H1 (cell line): ENCODE data around the gene CANT1. TPM values are rescaled to one million over a fixed set of nuclear protein-coding genes. Genes with fewer than 3 reads are reported as not detected.

Experiments used
- CTCF ChIA-PET: fragments of 300-600 bp; sonication (Branson Sonifier 250); formaldehyde crosslinking; loops from one replicate; lab custom pipeline; 2021; ENCODE audit not compliant: partially characterized antibody; lab: Charles Lee
- POLR2A ChIA-PET: fragments of 300-600 bp; sonication (Branson Sonifier 250); formaldehyde crosslinking; loops from one replicate; lab custom pipeline; 2021; ENCODE audit warnings: inconsistent platforms; ENCODE audit not compliant: partially characterized antibody; lab: Charles Lee
- DNase-seq, 2 experiments: peaks; one replicate each; pipeline versions ENCODE4 v3.0.0 to v3.0.0-alpha.2; 2010 to 2022; ENCODE audit warnings: low spot score in 2 of 2, low read depth in 1 of 2, mixed read lengths in 1 of 2
- FAIRE-seq: peaks from 2 replicates; lab custom pipeline; 2011; peaks lifted over from hg19 to GRCh38; lab: Jason Lieb, UNC
- H2AFZ ChIP-seq: 2 replicates; pipeline ENCODE4 v1.8.1; 2012; ENCODE audit warnings: low read length, inconsistent platforms
- H2AK5ac ChIP-seq: 2 replicates; pipeline ENCODE4 v1.6.1; 2013; ENCODE audit warnings: low read depth, low read length
- H2BK120ac ChIP-seq: replicated peaks from 2 replicates; pipeline ENCODE3; 2013; ENCODE audit warnings: low read depth, low read length, inconsistent platforms
- H2BK12ac ChIP-seq: 2 replicates; pipeline ENCODE4 v1.6.1; 2013; ENCODE audit warnings: low read depth, low read length
- H2BK15ac ChIP-seq: 2 replicates; pipeline ENCODE4 v1.6.1; 2013; ENCODE audit warnings: low read length
- H2BK20ac ChIP-seq: 2 replicates; pipeline ENCODE4 v1.6.1; 2013; ENCODE audit warnings: low read length
- H2BK5ac ChIP-seq: 2 replicates; pipeline ENCODE4 v1.6.1; 2013; ENCODE audit warnings: low read depth, low read length
- H3K14ac ChIP-seq: 2 replicates; pipeline ENCODE4 v1.6.1; 2013; ENCODE audit warnings: inconsistent platforms; ENCODE audit not compliant: insufficient read length
- H3K18ac ChIP-seq: 2 replicates; pipeline ENCODE4 v1.6.1; 2013; ENCODE audit warnings: low read length; ENCODE audit errors: extremely low read depth
- H3K23ac ChIP-seq: 2 replicates; pipeline ENCODE4 v1.6.1; 2013; ENCODE audit warnings: inconsistent platforms; ENCODE audit not compliant: insufficient read length
- H3K23me2 ChIP-seq: 2 replicates; pipeline ENCODE4 v1.6.1; 2013; ENCODE audit warnings: low read depth, low read length
- H3K27ac ChIP-seq: 2 replicates; pipeline ENCODE4 v1.6.1; 2011; ENCODE audit warnings: low read depth, low read length, inconsistent platforms
- H3K27me3 ChIP-seq, 4 experiments: replicated peaks in 1 of 4; 1 replicate in 1 of 4; 2 replicates in 3 of 4; pipeline versions ENCODE4 v1.6.1 to v1.8.1; 2011 to 2013; ENCODE audit warnings: low read length in 3 of 4, mild to moderate bottlenecking in 3 of 4, inconsistent platforms in 2 of 4, mixed read lengths in 2 of 4, moderate library complexity in 1 of 4; ENCODE audit not compliant: control insufficient read depth in 3 of 4, insufficient read depth in 3 of 4; ENCODE audit errors: extremely low read depth in 1 of 4
- H3K36me3 ChIP-seq, 4 experiments: 2 replicates each; pipeline versions ENCODE4 v1.6.1 to v1.8.1; 2011 to 2013; ENCODE audit warnings: mild to moderate bottlenecking in 4 of 4, low read length in 3 of 4, moderate library complexity in 2 of 4, control low read depth in 1 of 4, inconsistent platforms in 1 of 4; ENCODE audit not compliant: insufficient read depth in 4 of 4, control insufficient read depth in 2 of 4
- H3K4ac ChIP-seq: replicated peaks from 2 replicates; pipeline ENCODE3; 2013; ENCODE audit warnings: low read length, low read depth, mixed read lengths, inconsistent platforms; ENCODE audit not compliant: insufficient read length
- H3K4me1 ChIP-seq, 4 experiments: replicated peaks in 1 of 4; 1 replicate in 1 of 4; 2 replicates in 3 of 4; pipeline versions ENCODE4 v1.6.1 to v1.8.1; 2011 to 2013; ENCODE audit warnings: low read length in 3 of 4, inconsistent platforms in 2 of 4, mixed read lengths in 1 of 4; ENCODE audit not compliant: insufficient read depth in 4 of 4, control insufficient read depth in 3 of 4
- H3K4me2 ChIP-seq, 2 experiments: 2 replicates each; pipeline versions ENCODE4 v1.6.1 to v1.8.1; 2011 to 2013; ENCODE audit warnings: low read depth in 2 of 2, low read length in 2 of 2, control low read depth in 1 of 2, inconsistent platforms in 1 of 2, mild to moderate bottlenecking in 1 of 2; ENCODE audit not compliant: insufficient read depth in 1 of 2
- H3K4me3 ChIP-seq, 4 experiments: fragments of 200-600, 300-600 bp in 1 of 4; sonication (generic), shearing (Covaris generic), sonication (Bioruptor Twin) in 1 of 4; 2 replicates each; pipeline versions ENCODE4 v1.5.1 to v1.8.1; 2011 to 2016; ENCODE audit warnings: low read length in 4 of 4, low read depth in 3 of 4, control low read depth in 2 of 4, inconsistent platforms in 2 of 4, mild to moderate bottlenecking in 2 of 4, mixed read lengths in 1 of 4, moderate library complexity in 1 of 4; ENCODE audit not compliant: insufficient read depth in 2 of 4; ENCODE audit errors: extremely low read depth in 1 of 4
- H3K56ac ChIP-seq: replicated peaks from 2 replicates; pipeline ENCODE3; 2013; ENCODE audit warnings: low read depth, mild to moderate bottlenecking, mixed read lengths, low read length, inconsistent platforms; ENCODE audit not compliant: insufficient read length
- H3K79me1 ChIP-seq: 2 replicates; pipeline ENCODE4 v1.6.1; 2013; ENCODE audit warnings: low read depth, low read length, control low read depth
- H3K79me2 ChIP-seq, 2 experiments: 2 replicates each; pipeline versions ENCODE4 v1.6.1 to v1.8.1; 2012 to 2013; ENCODE audit warnings: low read length in 2 of 2, mild to moderate bottlenecking in 2 of 2, inconsistent platforms in 1 of 2; ENCODE audit not compliant: insufficient read depth in 2 of 2, control insufficient read depth in 1 of 2
- H3K9ac ChIP-seq, 4 experiments: replicated peaks in 1 of 4; 1 replicate in 1 of 4; 2 replicates in 3 of 4; pipeline versions ENCODE4 v1.6.1 to v1.8.1; 2011 to 2013; ENCODE audit warnings: low read depth in 3 of 4, low read length in 3 of 4, control low read depth in 2 of 4, mild to moderate bottlenecking in 2 of 4, moderate library complexity in 2 of 4, inconsistent platforms in 1 of 4; ENCODE audit errors: extremely low read depth in 1 of 4
- H3K9me3 ChIP-seq, 2 experiments: 2 replicates each; pipeline versions ENCODE4 v1.6.1 to v1.8.1; 2012 to 2013; ENCODE audit warnings: mild to moderate bottlenecking in 2 of 2, moderate library complexity in 2 of 2, control low read depth in 1 of 2, inconsistent platforms in 1 of 2, low read depth in 1 of 2, low read length in 1 of 2, mixed read lengths in 1 of 2; ENCODE audit not compliant: insufficient read depth in 2 of 2
- H4K20me1 ChIP-seq, 2 experiments: replicated peaks in 1 of 2; 2 replicates each; pipeline versions ENCODE3 to v1.8.1; 2011 to 2013; ENCODE audit warnings: inconsistent platforms in 2 of 2, low read length in 2 of 2, mild to moderate bottlenecking in 1 of 2; ENCODE audit not compliant: insufficient read depth in 2 of 2, control insufficient read depth in 1 of 2
- H4K5ac ChIP-seq: 2 replicates; pipeline ENCODE4 v1.6.1; 2013; ENCODE audit warnings: low read length, low read depth, mixed read lengths, inconsistent platforms; ENCODE audit not compliant: insufficient read length
- H4K8ac ChIP-seq: 2 replicates; pipeline ENCODE4 v1.8.0; 2013; ENCODE audit warnings: mild to moderate bottlenecking, moderate library complexity, low read length, inconsistent platforms; ENCODE audit not compliant: insufficient read depth; ENCODE audit errors: extremely low read depth
- H4K91ac ChIP-seq: replicated peaks from 2 replicates; pipeline ENCODE3; 2013; ENCODE audit warnings: low read length, mixed read lengths, inconsistent platforms; ENCODE audit not compliant: insufficient read length
- SRF ChIP-seq: IDR thresholded peaks from 2 replicates; pipeline ENCODE4 v1.6.1; 2011; ENCODE audit warnings: mild to moderate bottlenecking, low read depth, low read length, moderate library complexity
- WGBS, 2 experiments: shearing (Covaris generic) in 1 of 2; methylation state at CpG; one replicate each; pipeline versions ENCODE4 v1.1.6 to v1.1.7; 2013 to 2015; ENCODE audit warnings: low lambda C conversion rate in 2 of 2, mixed read lengths in 2 of 2, inconsistent platforms in 1 of 2, low coverage in 1 of 2, missing lambda C conversion rate in 1 of 2; ENCODE audit not compliant: insufficient replicate concordance in 2 of 2, insufficient coverage in 1 of 2, insufficient read length in 1 of 2; ENCODE audit errors: extremely low coverage in 1 of 2, missing lambda C conversion rate in 1 of 2; 5-methylcytosine and 5-hydroxymethylcytosine counted together
- polyA plus RNA-seq, 7 experiments: library from polyadenylated mRNA; depleted of rRNA in 3 of 7; stranded (reverse) in 5 of 7; unstranded in 2 of 7; fragments of >200 nt in 5 of 7; fragments of 200-250 nt in 2 of 7; gene quantifications; 1 replicate in 5 of 7; 2 replicates in 1 of 7; 4 replicates in 1 of 7; pipeline versions ENCODE4 v1.2.1 to v1.2.3, GENCODE V29; 2011 to 2013; ENCODE audit warnings: missing spikeins in 2 of 7, mixed read lengths in 2 of 7
- total RNA-seq: library from RNA; stranded (reverse); fragmentation: NEBNext Ultra II Directional; extraction: Animal tissue kit (Norgen Biotek cat#: 25700); gene quantifications from 2 replicates; pipeline ENCODE4 v1.2.1, GENCODE V29; 2021

CANT1 gene
- total and polyA plus RNA-seq, 2 of the 8 experiments (the other 6 are each of a cell fraction or from before 2014, with no cell fraction given), result 23.0 to 32.6 TPM

DNA sequence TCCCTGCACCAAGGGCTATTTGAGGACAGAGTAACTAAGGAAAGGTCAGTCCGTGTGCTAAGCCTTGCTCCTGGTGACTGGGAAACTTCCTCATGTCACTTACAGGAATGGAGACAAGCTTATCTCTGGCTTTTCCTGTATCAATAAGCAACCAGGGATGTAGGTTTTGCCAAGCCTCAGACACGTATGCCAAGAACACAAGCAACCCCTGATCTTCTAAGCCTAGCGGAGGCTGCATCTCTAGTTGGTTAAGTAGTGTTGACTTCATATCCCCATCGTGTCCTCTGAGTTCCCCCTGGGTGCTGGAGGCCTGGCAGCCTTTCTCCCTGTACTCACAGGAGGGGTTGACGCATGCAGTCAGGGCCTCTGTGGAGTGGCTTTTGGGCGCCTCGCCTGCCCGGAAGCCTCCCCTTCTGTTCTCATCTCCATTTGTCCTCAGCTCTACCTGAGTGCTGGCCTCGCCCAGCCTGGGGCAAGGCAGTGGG, 13.0 kb upstream of the CANT1 start:
- H3K36me3 ChIP-seq, result no peaks in the 10 kb centered on the region
- H3K4me1 ChIP-seq, result peaks cover 2 to 7% (median 4%) of the 10 kb centered on the region in 4 experiments; a peak in 4 of 7 replicates
- H3K14ac ChIP-seq, result no peak overlapping the region
- H2AK5ac ChIP-seq, result no peak overlapping the region
- H2BK15ac ChIP-seq, result no peak overlapping the region
- H3K23ac ChIP-seq, result no peak overlapping the region
- DNase-seq, result no peak
- H2BK12ac ChIP-seq, result no peak overlapping the region
- no peak overlapping the region for H2BK120ac ChIP-seq
- H3K9ac ChIP-seq, result no peak overlapping the region
- FAIRE-seq, result no peak
- H3K18ac ChIP-seq, result no peak overlapping the region
- no peak overlapping the region for H3K4me3 ChIP-seq
- H2BK5ac ChIP-seq, result no peak overlapping the region
- H3K23me2 ChIP-seq, result peaks cover 9% of the 10 kb centered on the region; the same call in 1 of the 2 replicates
- H2BK20ac ChIP-seq, result no peak overlapping the region
- no peak overlapping the region for H3K4me2 ChIP-seq
- H2AFZ ChIP-seq, result no peak overlapping the region
- no peak for TF ChIP-seq SRF
- no peaks in the 10 kb centered on the region for H3K9me3 ChIP-seq
- no peak overlapping the region for H3K56ac ChIP-seq
- no peaks in the 10 kb centered on the region for H3K79me2 ChIP-seq
- H4K91ac ChIP-seq, result no peak overlapping the region
- WGBS, 2 experiments, result 80% methylated on average over 9 of the region's 9 CpGs; no CpG with 5 or more reads in 1 of the 2 experiments
- H4K5ac ChIP-seq, result no peak overlapping the region
- H3K27me3 ChIP-seq, result peaks cover 18 to 76% (median 62%) of the 10 kb centered on the region in 4 experiments
- H3K27ac ChIP-seq, result no peak overlapping the region
- no peak overlapping the region for H3K4ac ChIP-seq
- H4K20me1 ChIP-seq, result no peaks in the 10 kb centered on the region
- POLR2A ChIA-PET, result interaction anchor here (0.9 kb wide), 1 partner anchor 38 kb away, joined by 3 read pairs; no protein-coding TSS in a partner anchor
- CTCF ChIA-PET, result interaction anchor here (1.0 to 8.0 kb wide), 8 partner anchors 10 to 65 kb away, joined by 3 to 56 read pairs (median 5); partner anchors contain the start of genes CANT1 and LGALS3BP
- no peaks in the 10 kb centered on the region for H3K79me1 ChIP-seq
- H4K8ac ChIP-seq, result no peak overlapping the region
